ENCODE data around the gene OR6K2.
"Not testable (repeated sequence)": the region's sequence is repeated elsewhere in the genome, so short reads cannot be mapped to it uniquely, and the experiment has no call there.

GRCh38 chr1:158691149-158691548 is 9.3 kb downstream of the OR6K2 start:
- TF ChIP-seq POLR2A (IDR thresholded peaks at IDR 0.05), result not testable (repeated sequence)
- TF ChIP-seq, protein P1, sequence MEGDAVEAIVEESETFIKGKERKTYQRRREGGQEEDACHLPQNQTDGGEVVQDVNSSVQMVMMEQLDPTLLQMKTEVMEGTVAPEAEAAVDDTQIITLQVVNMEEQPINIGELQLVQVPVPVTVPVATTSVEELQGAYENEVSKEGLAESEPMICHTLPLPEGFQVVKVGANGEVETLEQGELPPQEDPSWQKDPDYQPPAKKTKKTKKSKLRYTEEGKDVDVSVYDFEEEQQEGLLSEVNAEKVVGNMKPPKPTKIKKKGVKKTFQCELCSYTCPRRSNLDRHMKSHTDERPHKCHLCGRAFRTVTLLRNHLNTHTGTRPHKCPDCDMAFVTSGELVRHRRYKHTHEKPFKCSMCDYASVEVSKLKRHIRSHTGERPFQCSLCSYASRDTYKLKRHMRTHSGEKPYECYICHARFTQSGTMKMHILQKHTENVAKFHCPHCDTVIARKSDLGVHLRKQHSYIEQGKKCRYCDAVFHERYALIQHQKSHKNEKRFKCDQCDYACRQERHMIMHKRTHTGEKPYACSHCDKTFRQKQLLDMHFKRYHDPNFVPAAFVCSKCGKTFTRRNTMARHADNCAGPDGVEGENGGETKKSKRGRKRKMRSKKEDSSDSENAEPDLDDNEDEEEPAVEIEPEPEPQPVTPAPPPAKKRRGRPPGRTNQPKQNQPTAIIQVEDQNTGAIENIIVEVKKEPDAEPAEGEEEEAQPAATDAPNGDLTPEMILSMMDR (IDR thresholded peaks at IDR 0.05), result not testable (repeated sequence)
